Osteoblast (primary cell): ENCODE measurements around the gene GPAT2. TPM values are rescaled to one million over a fixed set of nuclear protein-coding genes. Genes with fewer than 3 reads are reported as not detected.
"Not testable (repeated sequence)": the region's sequence is repeated elsewhere in the genome, so short reads cannot be mapped to it uniquely, and the experiment has no call there.

Experiments used
- DNase-seq: peaks from one replicate; pipeline ENCODE4 v3.0.0; 2011; ENCODE audit warnings: low spot score, mixed read lengths; ENCODE audit not compliant: insufficient read length; ENCODE audit errors: missing footprints
- H2AFZ ChIP-seq: 2 replicates; pipeline ENCODE4 v1.6.0; 2011; ENCODE audit warnings: mild to moderate bottlenecking, low read length
- H3K27ac ChIP-seq: 2 replicates; pipeline ENCODE4 v1.5.1; 2011; ENCODE audit warnings: mild to moderate bottlenecking, low read depth, low read length, moderate library complexity
- H3K27me3 ChIP-seq: 2 replicates; pipeline ENCODE4 v1.6.0; 2012; ENCODE audit warnings: mild to moderate bottlenecking, control low read depth, inconsistent platforms, low read length, moderate library complexity; ENCODE audit not compliant: insufficient read depth
- H3K36me3 ChIP-seq: 2 replicates; pipeline ENCODE4 v1.5.1; 2011; ENCODE audit warnings: mild to moderate bottlenecking, low read length, control low read depth, moderate library complexity; ENCODE audit not compliant: insufficient read depth
- H3K4me1 ChIP-seq: 2 replicates; pipeline ENCODE4 v1.5.1; 2011; ENCODE audit warnings: mild to moderate bottlenecking, low read length, control low read depth, moderate library complexity; ENCODE audit not compliant: insufficient read depth
- H3K4me2 ChIP-seq: 2 replicates; pipeline ENCODE4 v1.6.0; 2011; ENCODE audit warnings: mild to moderate bottlenecking, low read length; ENCODE audit not compliant: insufficient read depth
- H3K4me3 ChIP-seq: fragments of 200-600 bp; sonication (generic); 3 replicates; pipeline ENCODE4 v1.5.1; 2012; ENCODE audit warnings: mild to moderate bottlenecking, low read length, inconsistent platforms; ENCODE audit not compliant: insufficient read depth
- H3K79me2 ChIP-seq: 2 replicates; pipeline ENCODE4 v1.6.0; 2012; ENCODE audit warnings: mild to moderate bottlenecking, low read length, control low read depth, inconsistent platforms; ENCODE audit not compliant: insufficient read depth
- H3K9me3 ChIP-seq: 2 replicates; pipeline ENCODE4 v1.5.1; 2011; ENCODE audit warnings: low read depth, low read length, control low read depth
- H4K20me1 ChIP-seq: 2 replicates; pipeline ENCODE4 v1.6.0; 2012; ENCODE audit warnings: mild to moderate bottlenecking, low read length, control low read depth; ENCODE audit not compliant: insufficient read depth
- total RNA-seq: library from RNA; depleted of rRNA; stranded (reverse); fragments of >200 nt; gene quantifications from 2 replicates; pipeline ENCODE4 v1.2.3, GENCODE V29; 2012
- TF ChIP-seq, protein P1 (sequence below): IDR thresholded peaks from 2 replicates; pipeline ENCODE4 v1.5.1; 2011; ENCODE audit warnings: mild to moderate bottlenecking, low read depth, low read length, moderate library complexity; ENCODE audit errors: extremely low read depth

The GPAT2 gene
- total RNA-seq, 1 donor: 2.2 TPM

DNA sequence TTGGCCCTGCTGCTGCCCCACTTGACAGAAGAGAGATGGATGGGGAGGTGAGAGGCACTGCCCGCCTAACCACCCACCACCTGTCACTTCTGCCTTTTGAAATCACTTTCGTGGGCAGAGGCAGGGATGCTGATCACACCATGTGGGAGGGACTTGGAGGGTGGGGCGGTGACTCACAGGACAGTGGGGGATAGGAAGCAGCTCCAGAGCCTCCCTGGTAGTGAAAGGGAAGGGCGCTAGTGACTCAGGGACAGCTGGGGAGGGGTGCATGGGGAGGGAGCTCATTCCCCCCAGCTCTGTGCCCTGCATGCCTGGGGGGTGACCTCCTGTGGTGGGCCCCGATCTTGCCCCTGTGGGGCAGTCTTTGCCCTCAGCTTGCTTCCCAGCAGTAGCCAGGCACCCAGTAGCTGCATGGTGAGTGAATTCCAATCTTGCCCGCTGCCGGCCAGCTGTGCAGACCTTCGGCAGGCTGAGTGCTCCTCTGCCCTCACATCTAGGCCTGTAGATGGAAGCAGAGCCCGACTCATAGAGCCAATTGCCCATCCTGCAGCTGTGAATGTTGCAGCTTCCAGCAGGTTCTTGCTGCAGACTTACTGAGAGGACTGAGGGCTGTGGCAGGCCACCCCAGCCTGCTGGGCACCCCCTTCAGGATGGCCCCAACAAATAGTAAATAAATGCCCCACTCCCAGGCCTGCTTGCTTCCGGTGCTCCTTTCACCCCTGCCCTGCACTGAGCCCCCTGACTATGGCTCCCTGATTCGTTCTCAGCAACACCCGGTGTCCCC lies 28.6 kb upstream of the GPAT2 start:
- H3K79me2 ChIP-seq, H3K27ac ChIP-seq, H3K9me3 ChIP-seq, H3K27me3 ChIP-seq, H3K36me3 ChIP-seq, DNase-seq, H3K4me1 ChIP-seq, H3K4me2 ChIP-seq, H4K20me1 ChIP-seq, H3K4me3 ChIP-seq, H2AFZ ChIP-seq: not testable (repeated sequence)
- TF ChIP-seq, protein P1, sequence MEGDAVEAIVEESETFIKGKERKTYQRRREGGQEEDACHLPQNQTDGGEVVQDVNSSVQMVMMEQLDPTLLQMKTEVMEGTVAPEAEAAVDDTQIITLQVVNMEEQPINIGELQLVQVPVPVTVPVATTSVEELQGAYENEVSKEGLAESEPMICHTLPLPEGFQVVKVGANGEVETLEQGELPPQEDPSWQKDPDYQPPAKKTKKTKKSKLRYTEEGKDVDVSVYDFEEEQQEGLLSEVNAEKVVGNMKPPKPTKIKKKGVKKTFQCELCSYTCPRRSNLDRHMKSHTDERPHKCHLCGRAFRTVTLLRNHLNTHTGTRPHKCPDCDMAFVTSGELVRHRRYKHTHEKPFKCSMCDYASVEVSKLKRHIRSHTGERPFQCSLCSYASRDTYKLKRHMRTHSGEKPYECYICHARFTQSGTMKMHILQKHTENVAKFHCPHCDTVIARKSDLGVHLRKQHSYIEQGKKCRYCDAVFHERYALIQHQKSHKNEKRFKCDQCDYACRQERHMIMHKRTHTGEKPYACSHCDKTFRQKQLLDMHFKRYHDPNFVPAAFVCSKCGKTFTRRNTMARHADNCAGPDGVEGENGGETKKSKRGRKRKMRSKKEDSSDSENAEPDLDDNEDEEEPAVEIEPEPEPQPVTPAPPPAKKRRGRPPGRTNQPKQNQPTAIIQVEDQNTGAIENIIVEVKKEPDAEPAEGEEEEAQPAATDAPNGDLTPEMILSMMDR: peak; percentile 29

- DNase-seq, H3K4me1 ChIP-seq, H3K4me3 ChIP-seq, H3K36me3 ChIP-seq, H4K20me1 ChIP-seq, H3K4me2 ChIP-seq, H3K9me3 ChIP-seq, H3K79me2 ChIP-seq, H3K27me3 ChIP-seq, H2AFZ ChIP-seq, H3K27ac ChIP-seq: not testable (repeated sequence)
Observed at GRCh38 chr2:96062483-96062882, 27.8 kb upstream of the GPAT2 start.

GRCh38 chr2:96061901-96062300 lies 27.2 kb upstream of the GPAT2 start:
- H3K4me2 ChIP-seq, H3K36me3 ChIP-seq, H3K79me2 ChIP-seq, H3K4me1 ChIP-seq, H3K27me3 ChIP-seq, H3K4me3 ChIP-seq, H4K20me1 ChIP-seq, H3K27ac ChIP-seq, H3K9me3 ChIP-seq, DNase-seq, H2AFZ ChIP-seq: not testable (repeated sequence)

- H4K20me1 ChIP-seq, H3K9me3 ChIP-seq, H3K4me2 ChIP-seq, H3K4me3 ChIP-seq, H3K79me2 ChIP-seq, DNase-seq, H3K27me3 ChIP-seq, H3K27ac ChIP-seq, H2AFZ ChIP-seq, H3K36me3 ChIP-seq, H3K4me1 ChIP-seq: not testable (repeated sequence)
Observed at GRCh38 chr2:96061197-96061817, 26.6 kb upstream of the GPAT2 start.

GRCh38 chr2:96060325-96060724 lies 25.6 kb upstream of the GPAT2 start:
- not testable (repeated sequence) for H3K27me3 ChIP-seq, H2AFZ ChIP-seq, H3K79me2 ChIP-seq, H3K4me1 ChIP-seq, DNase-seq, H3K9me3 ChIP-seq, H3K4me3 ChIP-seq, H4K20me1 ChIP-seq, H3K36me3 ChIP-seq, H3K4me2 ChIP-seq, H3K27ac ChIP-seq

- DNase-seq, H3K27me3 ChIP-seq, H3K36me3 ChIP-seq: not testable (repeated sequence)
Observed at GRCh38 chr2:96059443-96059842, 24.7 kb upstream of the GPAT2 start.

DNA sequence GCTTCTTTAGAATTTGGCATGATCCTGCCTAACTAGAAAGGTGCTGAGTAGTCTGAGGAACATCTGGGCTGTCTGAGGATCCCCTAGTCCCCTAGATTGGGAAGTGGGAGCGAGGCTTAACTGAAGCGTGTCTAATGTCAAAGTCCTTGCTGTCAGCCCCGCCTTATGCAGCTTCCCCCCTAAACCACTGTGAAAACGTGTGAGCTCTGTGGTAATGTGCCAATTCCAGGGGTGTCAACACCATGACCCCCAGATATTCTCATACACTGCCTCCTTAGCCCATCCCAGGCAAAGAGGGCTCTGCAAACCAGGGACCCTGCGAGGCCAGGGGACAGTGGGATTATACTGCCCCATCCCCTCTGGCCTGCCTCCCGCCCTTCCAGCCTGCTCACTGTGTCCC lies 21.1 kb upstream of the GPAT2 start:
- H3K36me3 ChIP-seq, H4K20me1 ChIP-seq, H3K27me3 ChIP-seq, H3K79me2 ChIP-seq, H3K4me2 ChIP-seq, H3K27ac ChIP-seq, H3K9me3 ChIP-seq, DNase-seq, H2AFZ ChIP-seq, H3K4me1 ChIP-seq, H3K4me3 ChIP-seq: not testable (repeated sequence)

More at GRCh38 chr2:96059443-96059842, 24.7 kb upstream of the GPAT2 start:
- not testable (repeated sequence) for H3K79me2 ChIP-seq, H3K9me3 ChIP-seq, H3K4me2 ChIP-seq, H4K20me1 ChIP-seq, H3K4me3 ChIP-seq, H2AFZ ChIP-seq, H3K4me1 ChIP-seq, H3K27ac ChIP-seq

DNA sequence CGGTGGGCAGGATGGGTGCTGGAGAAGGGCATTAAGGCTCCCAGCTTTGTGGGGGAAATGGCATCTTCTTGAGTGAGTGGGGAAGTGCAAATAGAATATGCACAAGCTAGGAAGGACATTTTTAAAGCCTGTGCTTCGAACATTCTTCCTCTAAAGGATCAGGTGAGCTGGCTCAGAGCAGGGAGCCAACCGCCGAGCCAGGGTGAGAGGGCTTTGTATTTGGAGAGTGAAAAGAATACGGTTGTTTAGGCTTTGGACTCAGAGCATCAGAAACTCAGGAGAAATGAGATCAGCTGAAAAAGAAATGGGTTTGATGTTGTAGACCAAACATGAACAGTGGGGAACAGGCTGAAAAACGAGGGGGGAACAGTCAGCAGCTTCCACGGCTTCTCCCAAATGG lies 19.8 kb upstream of the GPAT2 start:
- not testable (repeated sequence) for H2AFZ ChIP-seq, H3K4me2 ChIP-seq, H3K27ac ChIP-seq, H3K4me3 ChIP-seq, H3K36me3 ChIP-seq, DNase-seq, H3K27me3 ChIP-seq, H3K4me1 ChIP-seq, H3K79me2 ChIP-seq, H3K9me3 ChIP-seq, H4K20me1 ChIP-seq
